Cardiac muscle cell (in vitro differentiated cells and primary cell): ENCODE measurements around the gene DCHS2. TPM values are rescaled to one million over a fixed set of nuclear protein-coding genes. Genes with fewer than 3 reads are reported as not detected.

Experiments
- DNase-seq, 2 donors: peaks; one replicate each; pipeline versions ENCODE4 v3.0.0 to v3.0.0-alpha.2; 2010 to 2017; ENCODE audit warnings: low read depth in 1 of 2, low spot score in 1 of 2
- H3K27ac ChIP-seq: fragments of 200-600 bp; sonication (generic); 2 replicates; pipeline ENCODE4 v1.5.1; 2016
- H3K27me3 ChIP-seq: fragments of 200-600 bp; sonication (generic); 2 replicates; pipeline ENCODE4 v1.6.0; 2016; ENCODE audit warnings: control low read depth
- H3K36me3 ChIP-seq: fragments of 200-600 bp; sonication (generic); 2 replicates; pipeline ENCODE4 v1.5.1; 2016; ENCODE audit warnings: control low read depth
- H3K4me1 ChIP-seq: fragments of 200-600 bp; sonication (generic); 2 replicates; pipeline ENCODE4 v1.8.1; 2017; ENCODE audit warnings: low read depth, mild to moderate bottlenecking, mixed run types
- H3K4me3 ChIP-seq: fragments of 200-600 bp; sonication (generic); 2 replicates; pipeline ENCODE4 v1.5.1; 2016; ENCODE audit warnings: mild to moderate bottlenecking
- H3K9me3 ChIP-seq: fragments of 200-600 bp; sonication (generic); 2 replicates; pipeline ENCODE4 v1.5.1; 2017; ENCODE audit warnings: low read depth, mild to moderate bottlenecking, control low read depth
- CTCF ChIP-seq: IDR thresholded peaks from 2 replicates; pipeline ENCODE4 v1.5.1; 2012; ENCODE audit warnings: low read depth, mild to moderate bottlenecking, low read length
- polyA plus RNA-seq: library from polyadenylated mRNA; unstranded; fragments of >200 nt; fragmentation: Nextera tagmentation; extraction: Ambion mirVana; gene quantifications from 2 replicates; pipeline ENCODE4 v1.2.1, GENCODE V29; 2016
- total RNA-seq: library from RNA; depleted of rRNA; stranded (reverse); fragments of >200 nt; gene quantifications from 2 replicates; pipeline ENCODE4 v1.2.3, GENCODE V29; 2016

Gene DCHS2
- total and polyA plus RNA-seq, 2 experiments from 2014 or later = 0.09 TPM; not detected in 1

- Histone ChIP-seq H3K4me1 (no peaks in the 10 kb centered on the region), H3K27ac (no peak overlapping the region), H3K36me3 (no peaks in the 10 kb centered on the region), H3K27me3 (no peaks in the 10 kb centered on the region), H3K4me3 (no peak overlapping the region), H3K9me3 (no peaks in the 10 kb centered on the region)
- no peak for DNase-seq
- TF ChIP-seq CTCF = no peak
Measured at GRCh38 chr4:154516318-154517029, 24.9 kb upstream of the DCHS2 start.

DNA sequence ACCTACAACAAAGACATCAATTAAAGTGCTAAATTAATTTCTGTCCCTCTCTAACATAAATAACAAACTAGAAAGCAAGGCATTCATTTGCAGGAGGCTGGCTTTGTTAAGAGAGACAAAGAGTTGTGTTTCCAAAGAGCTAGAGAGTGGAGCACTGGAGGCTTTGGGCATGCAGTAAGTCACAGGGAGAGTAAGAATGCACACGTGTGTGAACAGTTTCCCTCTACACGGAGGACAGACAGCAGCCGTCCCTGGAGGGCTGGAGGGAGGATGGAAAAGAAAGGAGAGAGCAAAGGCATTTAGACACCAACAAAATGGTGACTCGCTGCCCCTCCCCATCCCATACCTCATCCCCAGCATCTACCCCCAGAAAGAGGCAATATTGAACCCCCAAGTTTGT is 20.4 kb upstream of the DCHS2 start:
- Histone ChIP-seq H3K4me1 (no peaks in the 10 kb centered on the region), H3K4me3 (no peak overlapping the region), H3K27me3 (no peaks in the 10 kb centered on the region), H3K9me3 (no peaks in the 10 kb centered on the region), H3K27ac (no peak overlapping the region), H3K36me3 (no peaks in the 10 kb centered on the region)
- no peak for DNase-seq
- no peak for TF ChIP-seq CTCF

DNA sequence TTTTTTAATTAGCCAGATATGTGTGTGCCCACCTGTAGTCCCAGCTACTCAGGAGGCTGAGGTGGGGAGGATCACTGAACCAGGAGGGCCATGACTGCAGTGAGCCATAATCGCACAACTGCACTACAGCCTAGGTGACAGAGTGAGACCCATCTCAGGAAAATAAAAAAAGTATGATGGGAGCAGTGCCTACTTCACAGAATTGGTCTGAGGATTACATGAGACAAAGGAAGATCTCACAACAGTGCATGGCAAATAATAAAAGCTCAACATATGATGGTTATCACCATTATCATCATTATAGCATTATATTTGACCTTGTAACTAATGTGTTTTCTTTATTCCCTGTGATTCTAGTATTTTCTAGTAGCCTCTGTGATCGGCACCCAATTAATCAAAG is 19.9 kb upstream of the DCHS2 start:
- no peak for DNase-seq
- Histone ChIP-seq H3K4me3 (no peak overlapping the region), H3K4me1 (no peaks in the 10 kb centered on the region), H3K36me3 (no peaks in the 10 kb centered on the region), H3K9me3 (no peaks in the 10 kb centered on the region), H3K27ac (no peak overlapping the region), H3K27me3 (no peaks in the 10 kb centered on the region)
- TF ChIP-seq CTCF = no peak

DNA sequence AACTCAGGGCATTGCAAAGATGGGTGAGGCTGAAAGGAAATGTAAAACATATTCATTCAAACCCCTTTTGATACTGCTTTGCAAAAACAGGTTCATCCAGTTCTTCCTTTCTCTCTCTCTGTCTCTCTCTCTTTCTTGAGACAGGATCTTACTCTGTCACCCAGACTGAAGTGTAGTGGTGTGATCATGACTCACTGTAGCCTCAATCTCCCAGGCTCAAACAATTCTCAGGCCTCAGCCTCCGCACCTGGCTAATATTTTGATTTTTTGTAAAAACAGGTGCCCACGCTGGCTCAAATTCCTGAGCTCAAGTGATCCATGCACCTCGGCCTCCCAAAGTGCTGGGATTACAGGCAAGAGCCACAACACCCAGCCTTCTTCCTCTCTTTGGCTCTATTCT is 15.6 kb upstream of the DCHS2 start:
- DNase-seq = no peak
- Histone ChIP-seq H3K27ac (no peak overlapping the region), H3K4me3 (no peak overlapping the region), H3K36me3 (no peaks in the 10 kb centered on the region), H3K4me1 (no peaks in the 10 kb centered on the region), H3K9me3 (no peaks in the 10 kb centered on the region), H3K27me3 (peaks cover 8% of the 10 kb centered on the region)
- no peak for TF ChIP-seq CTCF

- H3K27ac ChIP-seq = no peak overlapping the region
- H3K36me3 ChIP-seq = no peaks in the 10 kb centered on the region
- peak; percentile 52 for TF ChIP-seq CTCF
- DNase-seq = peak; percentile 56 to 59
- no peaks in the 10 kb centered on the region for H3K4me1 ChIP-seq
- peaks cover 11% of the 10 kb centered on the region for H3K27me3 ChIP-seq
- H3K9me3 ChIP-seq = no peaks in the 10 kb centered on the region
- H3K4me3 ChIP-seq = no peak overlapping the region
Measured at GRCh38 chr4:154506253-154506652, 14.7 kb upstream of the DCHS2 start.
